ENCODE data around the gene PEX19.

DNA sequence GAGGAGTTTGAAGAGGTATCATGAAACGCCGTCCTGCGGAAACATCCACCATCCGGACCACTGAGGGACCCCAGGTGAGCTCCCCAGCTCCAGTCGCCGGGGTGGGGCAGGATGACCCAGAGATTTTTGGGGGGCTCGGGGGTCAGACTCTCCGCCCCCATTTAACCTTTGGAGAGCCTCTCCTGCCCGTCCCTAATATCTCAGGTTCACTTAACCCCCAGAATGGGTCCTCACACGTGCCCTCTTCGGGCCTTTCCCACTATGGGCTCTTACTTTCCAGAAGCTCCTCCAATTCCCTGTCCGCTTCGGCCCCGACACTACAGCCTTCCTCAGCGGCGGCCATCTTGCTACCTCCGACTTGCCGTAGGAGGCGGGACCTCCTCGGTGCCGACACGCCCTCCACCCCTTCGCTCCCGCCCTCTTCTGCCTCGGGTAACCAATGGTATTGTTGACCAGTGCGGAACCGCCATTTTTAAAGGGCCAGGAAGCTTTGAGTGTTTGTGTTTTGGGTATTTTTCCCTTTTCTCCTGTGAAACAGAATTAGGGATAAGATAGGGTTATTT lies at the start of gene PEX19:
- peak in 3 of 4 donors; percentile 49 to 73 (median 53) for TF ChIP-seq POLR2A (IDR thresholded peaks at IDR 0.05)
- TF ChIP-seq, protein P1, sequence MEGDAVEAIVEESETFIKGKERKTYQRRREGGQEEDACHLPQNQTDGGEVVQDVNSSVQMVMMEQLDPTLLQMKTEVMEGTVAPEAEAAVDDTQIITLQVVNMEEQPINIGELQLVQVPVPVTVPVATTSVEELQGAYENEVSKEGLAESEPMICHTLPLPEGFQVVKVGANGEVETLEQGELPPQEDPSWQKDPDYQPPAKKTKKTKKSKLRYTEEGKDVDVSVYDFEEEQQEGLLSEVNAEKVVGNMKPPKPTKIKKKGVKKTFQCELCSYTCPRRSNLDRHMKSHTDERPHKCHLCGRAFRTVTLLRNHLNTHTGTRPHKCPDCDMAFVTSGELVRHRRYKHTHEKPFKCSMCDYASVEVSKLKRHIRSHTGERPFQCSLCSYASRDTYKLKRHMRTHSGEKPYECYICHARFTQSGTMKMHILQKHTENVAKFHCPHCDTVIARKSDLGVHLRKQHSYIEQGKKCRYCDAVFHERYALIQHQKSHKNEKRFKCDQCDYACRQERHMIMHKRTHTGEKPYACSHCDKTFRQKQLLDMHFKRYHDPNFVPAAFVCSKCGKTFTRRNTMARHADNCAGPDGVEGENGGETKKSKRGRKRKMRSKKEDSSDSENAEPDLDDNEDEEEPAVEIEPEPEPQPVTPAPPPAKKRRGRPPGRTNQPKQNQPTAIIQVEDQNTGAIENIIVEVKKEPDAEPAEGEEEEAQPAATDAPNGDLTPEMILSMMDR (IDR thresholded peaks at IDR 0.05), result peak in 1 of 6 experiments; percentile 32
